SH-SY5Y (cell line): ENCODE measurements around the gene CEP63.

ENCODE experiments used
- GATA2 ChIP-seq: IDR thresholded peaks from 2 replicates; pipeline ENCODE4 v1.6.1; 2011; ENCODE audit warnings: mild to moderate bottlenecking, low read depth, low read length
- GATA3 ChIP-seq: IDR thresholded peaks from 2 replicates; pipeline ENCODE4 v1.6.1; 2011; ENCODE audit warnings: low read depth, mild to moderate bottlenecking, low read length, moderate library complexity

- TF ChIP-seq GATA2 (no peak), GATA3 (no peak)
These were observed 44.5 kb upstream of the CEP63 start for GRCh38 chr3:134441321-134441720.
